SJSA1 (cell line): ENCODE results near the gene USP17L18. TPM values are rescaled to one million over a fixed set of nuclear protein-coding genes. Genes with fewer than 3 reads are reported as not detected.
"Not testable (repeated sequence)": the region's sequence is repeated elsewhere in the genome, so short reads cannot be mapped to it uniquely, and the experiment has no call there.

Experiments used
- DNase-seq, 2 experiments: peaks; one replicate each; pipeline ENCODE4 v3.0.0-alpha.2; 2015 to 2020; ENCODE audit warnings: low spot score in 2 of 2, low read depth in 1 of 2
- H3K27ac ChIP-seq: fragments of 250-450 bp; sonication (Bioruptor Pico); 2 replicates; pipeline ENCODE4 v1.5.1; 2020; ENCODE audit warnings: mild to moderate bottlenecking, moderate library complexity
- H3K27me3 ChIP-seq: fragments of 250-450 bp; sonication (Bioruptor Pico); replicated peaks from 2 replicates; pipeline ENCODE4 v1.5.1; 2020; ENCODE audit warnings: mild to moderate bottlenecking, moderate library complexity
- H3K36me3 ChIP-seq: fragments of 250-450 bp; sonication (Bioruptor Pico); 2 replicates; pipeline ENCODE4 v1.5.1; 2020; ENCODE audit warnings: mild to moderate bottlenecking
- H3K4me1 ChIP-seq: fragments of 250-450 bp; sonication (Bioruptor Pico); replicated peaks from 2 replicates; pipeline ENCODE4 v1.6.1; 2021; ENCODE audit warnings: mild to moderate bottlenecking
- H3K4me3 ChIP-seq: fragments of 250-450 bp; sonication (Bioruptor Pico); 2 replicates; pipeline ENCODE4 v1.5.1; 2020; ENCODE audit warnings: mild to moderate bottlenecking
- H3K9me3 ChIP-seq: fragments of 250-450 bp; sonication (Bioruptor Pico); replicated peaks from 2 replicates; pipeline ENCODE4 v1.5.1; 2020; ENCODE audit warnings: mild to moderate bottlenecking
- total RNA-seq: library from RNA; depleted of rRNA; stranded (reverse); fragments of >200 nt; shearing (Covaris generic); gene quantifications from 2 replicates; pipeline ENCODE4 v1.2.3, GENCODE V29; 2014; rRNA removed

USP17L18 gene
- total RNA-seq, 1 experiment from 2014 or later, result not detected

GRCh38 chr4:9267319-9267718, 18.9 kb downstream of the USP17L18 start, which contains the start of gene USP17L22:
Gene USP17L22, plus strand, starts transcription at chr4:9267619. Its CDS starts 0 bp downstream, at chr4:9267619.
- not testable (repeated sequence) for H3K27me3 ChIP-seq, H3K4me3 ChIP-seq, H3K9me3 ChIP-seq, H3K27ac ChIP-seq, H3K4me1 ChIP-seq, DNase-seq, H3K36me3 ChIP-seq

GRCh38 chr4:9271719-9272118, 23.3 kb downstream of the USP17L18 start:
- not testable (repeated sequence) for H3K27me3 ChIP-seq, H3K4me3 ChIP-seq, H3K27ac ChIP-seq, H3K9me3 ChIP-seq, H3K4me1 ChIP-seq, H3K36me3 ChIP-seq
- DNase-seq, result peak in 1 of 2 experiments; percentile 28

Other genes with a start within 250 kb of the USP17L18 start
- gene FAM90A26, start 78.2 kb upstream of the USP17L18 start, total RNA-seq, result not detected in 2 replicates
- gene USP17L10, start 38.0 kb upstream of the USP17L18 start, total RNA-seq, result not detected in 2 replicates
- not detected in 2 replicates for gene USP17L11, start 33.2 kb upstream of the USP17L18 start, total RNA-seq
- gene USP17L12, start 28.5 kb upstream of the USP17L18 start, total RNA-seq, result not detected in 2 replicates
- not detected in 2 replicates for gene USP17L13, start 23.7 kb upstream of the USP17L18 start, total RNA-seq
- gene USP17L15, start 14.2 kb upstream of the USP17L18 start, total RNA-seq, result not detected in 2 replicates
- not detected in 2 replicates for gene USP17L17, start 4.8 kb upstream of the USP17L18 start, total RNA-seq
- not detected in 2 replicates for gene USP17L19, start 4.7 kb downstream of the USP17L18 start, total RNA-seq
- gene USP17L20, start 9.5 kb downstream of the USP17L18 start, total RNA-seq, result not detected in 2 replicates
- gene USP17L21, start 14.2 kb downstream of the USP17L18 start, total RNA-seq, result not detected in 2 replicates
- not detected in 2 replicates for gene USP17L22, start 19.0 kb downstream of the USP17L18 start, total RNA-seq
- not detected in 2 replicates for gene USP17L24, start 76.5 kb downstream of the USP17L18 start, total RNA-seq
- not detected in 2 replicates for gene USP17L25, start 81.3 kb downstream of the USP17L18 start, total RNA-seq
- not detected in 2 replicates for gene USP17L26, start 86.0 kb downstream of the USP17L18 start, total RNA-seq
- not detected in 2 replicates for gene USP17L5, start 90.8 kb downstream of the USP17L18 start, total RNA-seq
- gene USP17L27, start 95.5 kb downstream of the USP17L18 start, total RNA-seq, result not detected in 2 replicates
- not detected in 2 replicates for gene USP17L28, start 100.3 kb downstream of the USP17L18 start, total RNA-seq
- gene USP17L29, start 105.0 kb downstream of the USP17L18 start, total RNA-seq, result not detected in 2 replicates
- not detected in 2 replicates for gene USP17L30, start 114.5 kb downstream of the USP17L18 start, total RNA-seq
- gene DEFB131A, start 195.8 kb downstream of the USP17L18 start, total RNA-seq, result not detected in 2 replicates